ENCODE data around the gene RNF220.
"Not testable (repeated sequence)": the region's sequence is repeated elsewhere in the genome, so short reads cannot be mapped to it uniquely, and the experiment has no call there.

The RNF220 gene

GRCh38 chr1:44684525-44684924 lies 279.5 kb downstream of the RNF220 start:
- DNase-seq: no peak

- DNase-seq: no peak
Measured at GRCh38 chr1:44685218-44685617, 280.2 kb downstream of the RNF220 start.

- DNase-seq: no peak
Measured at GRCh38 chr1:44685881-44686280, 280.8 kb downstream of the RNF220 start.

- DNase-seq: no peak
Measured at GRCh38 chr1:44688760-44689446, 283.8 kb downstream of the RNF220 start.

- DNase-seq: no peak
Measured at GRCh38 chr1:44689447-44689765, 284.4 kb downstream of the RNF220 start.

- no peak for DNase-seq
Measured at GRCh38 chr1:44693159-44693558, 288.1 kb downstream of the RNF220 start.

GRCh38 chr1:44693900-44694299 lies 288.8 kb downstream of the RNF220 start:
- DNase-seq: no peak

- no peak for DNase-seq
Measured at GRCh38 chr1:44694863-44695478, 289.9 kb downstream of the RNF220 start.

- no peak for DNase-seq
Measured at GRCh38 chr1:44695671-44696070, 290.6 kb downstream of the RNF220 start.

GRCh38 chr1:44696101-44696500 lies 291.0 kb downstream of the RNF220 start:
- no peak for DNase-seq

GRCh38 chr1:44696789-44697345 lies 291.8 kb downstream of the RNF220 start:
- peak; percentile 12 for DNase-seq

GRCh38 chr1:44698138-44698537 lies 293.1 kb downstream of the RNF220 start:
- DNase-seq: no peak

GRCh38 chr1:44699375-44699774 lies 294.3 kb downstream of the RNF220 start:
- DNase-seq: not testable (repeated sequence)

GRCh38 chr1:44700573-44700972 lies 295.5 kb downstream of the RNF220 start:
- DNase-seq: no peak

GRCh38 chr1:44701141-44701573 lies 296.1 kb downstream of the RNF220 start:
- no peak for DNase-seq

All from stimulated activated naive CD4-positive, alpha-beta T cell treated with Interleukin-2 at 50 U/mL for 16 hours (primary cell).